ENCODE results near the gene PCDH19. TPM values are rescaled to one million over a fixed set of nuclear protein-coding genes. Genes with fewer than 3 reads are reported as not detected.

Gene PCDH19
- polyA plus RNA-seq, 1 donor (not counting 4 experiments of a cell fraction or from before 2014, with no cell fraction given), result not detected

DNA sequence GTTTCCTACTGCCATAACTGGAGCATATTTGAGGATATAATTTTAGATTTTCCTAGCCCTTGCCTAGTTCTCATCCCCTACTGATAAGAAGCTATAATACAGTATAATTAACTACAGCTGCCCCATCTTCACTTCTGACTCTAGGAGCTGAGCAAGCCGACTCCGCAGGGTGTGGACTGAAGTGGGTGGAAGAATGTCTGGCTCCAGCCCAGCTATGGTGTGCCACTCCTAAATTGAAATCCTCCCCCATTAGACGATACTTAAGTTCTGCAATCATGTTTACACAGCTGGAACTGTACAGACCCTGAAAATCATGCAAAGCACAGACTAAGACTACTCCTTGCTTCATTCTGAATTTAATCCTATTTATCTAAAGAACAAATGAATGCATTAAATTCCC lies 93.1 kb downstream of the PCDH19 start:
- H3K27ac ChIP-seq (ENCODE audit: control insufficient read depth, insufficient read depth, low read length), result no peak overlapping the region
- dilution Hi-C loops (cut with MboI; ENCODE audit: extremely low pct_ligation_motif_present, low sequenced_read_pairs), result no loop called here
- no peak overlapping the region for H3K4me3 ChIP-seq (ENCODE audit: control insufficient read depth in 2 of 3, extremely low read depth in 1 of 3, insufficient read depth in 2 of 3, low read depth in 1 of 3, low read length in 3 of 3)
- no peaks in the 10 kb centered on the region for H3K4me1 ChIP-seq (ENCODE audit: control insufficient read depth, extremely low read depth, insufficient read depth, low read length)
- FAIRE-seq (no peak), DNase-seq (ENCODE audit: low read depth, low spot score) (no peak)
- no peak overlapping the region for H3K9ac ChIP-seq (ENCODE audit: control insufficient read depth, extremely low read depth, insufficient read depth, low read length)
- H2AFZ ChIP-seq (ENCODE audit: control insufficient read depth, low read length), result no peak overlapping the region
- no peaks in the 10 kb centered on the region for H3K79me2 ChIP-seq (ENCODE audit: control insufficient read depth, insufficient read depth, low read length)
- no peaks in the 10 kb centered on the region for H3K9me3 ChIP-seq (ENCODE audit: control insufficient read depth, low read depth, low read length)
- TF ChIP-seq EZH2 (IDR thresholded peaks at IDR 0.05; ENCODE audit: low read length), result no peak
- TF ChIP-seq, protein P1, sequence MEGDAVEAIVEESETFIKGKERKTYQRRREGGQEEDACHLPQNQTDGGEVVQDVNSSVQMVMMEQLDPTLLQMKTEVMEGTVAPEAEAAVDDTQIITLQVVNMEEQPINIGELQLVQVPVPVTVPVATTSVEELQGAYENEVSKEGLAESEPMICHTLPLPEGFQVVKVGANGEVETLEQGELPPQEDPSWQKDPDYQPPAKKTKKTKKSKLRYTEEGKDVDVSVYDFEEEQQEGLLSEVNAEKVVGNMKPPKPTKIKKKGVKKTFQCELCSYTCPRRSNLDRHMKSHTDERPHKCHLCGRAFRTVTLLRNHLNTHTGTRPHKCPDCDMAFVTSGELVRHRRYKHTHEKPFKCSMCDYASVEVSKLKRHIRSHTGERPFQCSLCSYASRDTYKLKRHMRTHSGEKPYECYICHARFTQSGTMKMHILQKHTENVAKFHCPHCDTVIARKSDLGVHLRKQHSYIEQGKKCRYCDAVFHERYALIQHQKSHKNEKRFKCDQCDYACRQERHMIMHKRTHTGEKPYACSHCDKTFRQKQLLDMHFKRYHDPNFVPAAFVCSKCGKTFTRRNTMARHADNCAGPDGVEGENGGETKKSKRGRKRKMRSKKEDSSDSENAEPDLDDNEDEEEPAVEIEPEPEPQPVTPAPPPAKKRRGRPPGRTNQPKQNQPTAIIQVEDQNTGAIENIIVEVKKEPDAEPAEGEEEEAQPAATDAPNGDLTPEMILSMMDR (optimal IDR thresholded peaks at IDR 0.05 in 1 of 3, IDR thresholded peaks at IDR 0.05 in 1 of 3, conservative IDR thresholded peaks at IDR 0.05 in 1 of 3; ENCODE audit: extremely low read depth in 1 of 3, insufficient read depth in 2 of 3, low read length in 3 of 3), result no peak
- H3K27me3 ChIP-seq (ENCODE audit: control insufficient read depth, extremely low read depth, insufficient read depth, low read length), result no peaks in the 10 kb centered on the region
- no peaks in the 10 kb centered on the region for H3K9me1 ChIP-seq (ENCODE audit: control insufficient read depth, extremely low read depth, insufficient read depth, low read length)
- no peaks in the 10 kb centered on the region for H3K36me3 ChIP-seq (ENCODE audit: control insufficient read depth in 2 of 2, extremely low read depth in 1 of 2, insufficient read depth in 2 of 2, low read length in 2 of 2)
- no peaks in the 10 kb centered on the region for H4K20me1 ChIP-seq (ENCODE audit: control insufficient read depth, extremely low read depth, insufficient read depth, low read length)
- H3K4me2 ChIP-seq (ENCODE audit: control insufficient read depth, extremely low read depth, insufficient read depth, low read depth, low read length), result no peak overlapping the region

DNA sequence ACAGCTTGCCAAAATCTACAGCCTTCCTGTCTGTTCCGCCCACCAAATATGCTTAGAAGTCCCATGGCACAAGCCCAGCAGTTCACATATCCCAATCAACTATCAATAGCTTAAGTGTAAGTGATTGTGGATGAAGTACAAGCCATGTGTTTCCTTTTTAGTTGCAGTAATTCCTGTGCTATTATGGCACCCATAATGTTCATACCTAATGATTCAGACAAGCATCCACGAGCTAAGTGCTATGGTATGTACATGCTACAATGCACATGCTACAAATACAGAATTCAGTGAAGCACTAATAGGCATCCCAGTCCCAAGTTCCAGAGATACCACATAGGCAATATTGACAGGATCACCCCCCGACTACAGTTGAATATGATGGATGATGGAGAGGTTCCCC lies 94.5 kb downstream of the PCDH19 start:
- Histone ChIP-seq H3K4me1 (ENCODE audit: control insufficient read depth, extremely low read depth, insufficient read depth, low read length) (no peaks in the 10 kb centered on the region), H3K36me3 (ENCODE audit: control insufficient read depth in 2 of 2, extremely low read depth in 1 of 2, insufficient read depth in 2 of 2, low read length in 2 of 2) (no peaks in the 10 kb centered on the region), H3K9ac (ENCODE audit: control insufficient read depth, extremely low read depth, insufficient read depth, low read length) (no peak overlapping the region), H4K20me1 (ENCODE audit: control insufficient read depth, extremely low read depth, insufficient read depth, low read length) (no peaks in the 10 kb centered on the region), H3K27ac (ENCODE audit: control insufficient read depth, insufficient read depth, low read length) (no peak overlapping the region), H3K79me2 (ENCODE audit: control insufficient read depth, insufficient read depth, low read length) (no peaks in the 10 kb centered on the region), H3K27me3 (ENCODE audit: control insufficient read depth, extremely low read depth, insufficient read depth, low read length) (no peaks in the 10 kb centered on the region), H3K9me1 (ENCODE audit: control insufficient read depth, extremely low read depth, insufficient read depth, low read length) (no peaks in the 10 kb centered on the region), H2AFZ (ENCODE audit: control insufficient read depth, low read length) (no peak overlapping the region), H3K4me2 (ENCODE audit: control insufficient read depth, extremely low read depth, insufficient read depth, low read depth, low read length) (no peak overlapping the region), H3K9me3 (ENCODE audit: control insufficient read depth, low read depth, low read length) (no peaks in the 10 kb centered on the region), H3K4me3 (ENCODE audit: control insufficient read depth in 2 of 3, extremely low read depth in 1 of 3, insufficient read depth in 2 of 3, low read depth in 1 of 3, low read length in 3 of 3) (no peak overlapping the region)
- FAIRE-seq (no peak), DNase-seq (ENCODE audit: low read depth, low spot score) (no peak)
- dilution Hi-C loops (cut with MboI; ENCODE audit: extremely low pct_ligation_motif_present, low sequenced_read_pairs), result no loop called here
- TF ChIP-seq EZH2 (IDR thresholded peaks at IDR 0.05; ENCODE audit: low read length), result no peak
- TF ChIP-seq, protein P1 (optimal IDR thresholded peaks at IDR 0.05 in 1 of 3, IDR thresholded peaks at IDR 0.05 in 1 of 3, conservative IDR thresholded peaks at IDR 0.05 in 1 of 3; ENCODE audit: extremely low read depth in 1 of 3, insufficient read depth in 2 of 3, low read length in 3 of 3), result no peak
